Measurements from ENCODE around the gene ERMARD.

ERMARD gene

DNA sequence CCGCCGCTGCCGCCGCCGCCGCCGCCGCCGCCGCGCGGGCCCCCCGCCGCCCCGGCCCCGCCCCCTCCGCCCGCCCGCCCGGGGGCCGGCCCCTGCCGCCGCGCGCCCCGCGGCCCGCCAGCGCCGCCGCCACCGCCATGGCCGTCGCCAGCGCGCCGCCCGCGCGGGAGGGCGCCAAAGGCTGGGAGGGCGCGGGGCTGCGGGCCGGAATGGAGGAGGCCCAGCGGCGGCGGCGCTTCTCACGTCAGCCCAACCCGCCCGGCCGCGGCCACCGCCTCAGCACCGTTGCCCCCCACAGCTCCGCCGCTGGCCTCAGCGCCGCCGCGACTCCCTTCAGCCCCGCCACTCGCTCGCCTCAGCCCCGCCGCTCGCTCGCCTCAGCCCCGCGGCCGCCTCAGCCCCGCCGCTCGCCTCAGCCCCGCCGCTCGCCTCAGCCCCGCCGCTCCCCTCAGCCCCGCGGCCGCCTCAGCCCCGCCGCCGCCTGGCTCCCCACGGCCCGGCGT, 27.4 kb upstream of the ERMARD start:
- TF ChIP-seq, protein P1, sequence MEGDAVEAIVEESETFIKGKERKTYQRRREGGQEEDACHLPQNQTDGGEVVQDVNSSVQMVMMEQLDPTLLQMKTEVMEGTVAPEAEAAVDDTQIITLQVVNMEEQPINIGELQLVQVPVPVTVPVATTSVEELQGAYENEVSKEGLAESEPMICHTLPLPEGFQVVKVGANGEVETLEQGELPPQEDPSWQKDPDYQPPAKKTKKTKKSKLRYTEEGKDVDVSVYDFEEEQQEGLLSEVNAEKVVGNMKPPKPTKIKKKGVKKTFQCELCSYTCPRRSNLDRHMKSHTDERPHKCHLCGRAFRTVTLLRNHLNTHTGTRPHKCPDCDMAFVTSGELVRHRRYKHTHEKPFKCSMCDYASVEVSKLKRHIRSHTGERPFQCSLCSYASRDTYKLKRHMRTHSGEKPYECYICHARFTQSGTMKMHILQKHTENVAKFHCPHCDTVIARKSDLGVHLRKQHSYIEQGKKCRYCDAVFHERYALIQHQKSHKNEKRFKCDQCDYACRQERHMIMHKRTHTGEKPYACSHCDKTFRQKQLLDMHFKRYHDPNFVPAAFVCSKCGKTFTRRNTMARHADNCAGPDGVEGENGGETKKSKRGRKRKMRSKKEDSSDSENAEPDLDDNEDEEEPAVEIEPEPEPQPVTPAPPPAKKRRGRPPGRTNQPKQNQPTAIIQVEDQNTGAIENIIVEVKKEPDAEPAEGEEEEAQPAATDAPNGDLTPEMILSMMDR (IDR thresholded peaks at IDR 0.05), result no peak
- Histone ChIP-seq H3K4me3 (peak overlapping the region; percentile 86), H3K27ac (peak overlapping the region; percentile 79 to 99)
- peak; percentile 73 for DNase-seq (ENCODE audit: low spot score)

DNA sequence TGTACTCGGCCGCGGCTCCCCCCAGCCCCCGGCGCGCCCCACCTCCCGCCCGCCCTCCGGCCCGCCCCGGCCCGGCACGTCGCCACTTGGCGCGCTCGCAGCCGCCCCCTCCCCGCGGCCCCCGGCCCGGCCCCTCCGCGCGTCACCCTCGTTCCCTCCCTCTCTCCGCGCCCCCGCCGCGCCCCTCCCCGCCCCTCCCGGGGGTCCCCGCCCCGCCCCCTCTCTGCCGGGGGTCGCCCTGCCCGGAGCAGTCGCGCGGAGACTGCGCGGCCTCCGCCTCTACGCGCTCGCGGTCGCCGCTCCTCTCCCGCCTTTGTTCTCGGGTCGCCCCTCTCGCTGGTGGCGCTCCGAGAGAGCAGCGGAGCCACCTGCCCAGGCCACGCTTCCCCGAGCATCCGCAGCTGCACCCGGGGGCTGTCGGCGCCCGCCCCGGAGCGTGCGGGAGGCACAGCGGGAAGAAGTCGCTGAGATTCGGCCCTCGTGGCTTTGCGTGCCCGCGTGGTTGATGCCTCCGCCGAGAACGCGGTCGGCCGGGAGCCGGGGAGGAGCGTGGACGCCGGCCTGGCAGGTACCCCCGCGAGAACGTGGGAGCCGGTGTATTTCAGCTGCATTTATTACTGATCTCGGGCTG, 26.8 kb upstream of the ERMARD start, which contains the start of gene PHF10:
Gene PHF10, minus strand, starts transcription at position 7 of the 631 bp plus-strand sequence. CDS start 569 bp downstream, outside the sequence.
- TF ChIP-seq, protein P1 (IDR thresholded peaks at IDR 0.05), result no peak
- DNase-seq (ENCODE audit: low spot score), result peak; percentile 77
- Histone ChIP-seq H3K27ac (peak within 1 kb of the TSS; percentile 93 to 99), H3K4me3 (peak within 1 kb of the TSS; percentile 86)

DNA sequence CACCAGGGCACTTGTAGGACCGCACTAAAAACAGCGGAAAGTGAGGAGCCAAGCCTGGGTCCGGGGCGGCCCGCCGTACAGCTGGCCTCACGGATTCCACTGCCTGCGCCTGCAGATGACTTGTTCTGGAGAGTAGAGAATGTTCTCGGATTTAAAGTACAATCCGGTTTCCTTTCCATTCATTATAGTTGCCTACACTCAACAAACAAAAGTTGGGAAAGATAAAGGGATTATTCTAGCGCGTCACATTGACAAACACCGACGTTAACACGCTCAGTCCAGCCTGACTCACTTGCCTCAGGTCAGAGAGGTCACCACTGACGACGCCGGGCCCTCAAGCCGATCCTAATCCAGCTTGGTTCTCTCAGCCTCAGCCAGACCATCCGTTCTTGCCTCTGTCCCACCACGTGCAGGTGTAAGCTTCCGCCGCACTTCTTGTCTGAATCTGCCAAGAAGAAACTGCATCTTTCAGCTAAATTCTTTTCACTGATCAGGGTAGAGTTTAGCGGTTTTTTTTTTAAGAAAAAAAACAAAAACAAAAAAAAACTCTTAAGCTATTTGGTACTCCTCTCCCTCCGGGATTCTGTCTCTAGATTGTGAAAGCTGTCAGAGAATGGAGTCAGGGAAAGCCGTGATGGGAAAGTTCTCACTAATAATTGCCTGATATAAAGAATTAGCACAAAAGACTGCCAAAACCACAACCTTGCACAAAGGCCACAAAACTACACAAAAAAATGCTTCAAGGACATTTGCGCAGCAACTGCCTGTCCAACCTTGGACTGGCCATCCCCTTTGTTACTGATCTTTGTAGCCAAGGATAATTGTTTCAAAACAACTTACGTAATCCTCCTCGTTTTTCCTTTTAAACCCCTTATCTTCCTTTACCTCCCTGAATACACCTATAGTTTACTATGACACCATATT, 26.0 kb upstream of the ERMARD start:
- TF ChIP-seq, protein P1 (IDR thresholded peaks at IDR 0.05), result no peak
- peak overlapping the region; percentile 84 to 99 for H3K27ac ChIP-seq
- DNase-seq (ENCODE audit: low spot score), result peak; percentile 86
- peak overlapping the region; percentile 86 for H3K4me3 ChIP-seq

DNA sequence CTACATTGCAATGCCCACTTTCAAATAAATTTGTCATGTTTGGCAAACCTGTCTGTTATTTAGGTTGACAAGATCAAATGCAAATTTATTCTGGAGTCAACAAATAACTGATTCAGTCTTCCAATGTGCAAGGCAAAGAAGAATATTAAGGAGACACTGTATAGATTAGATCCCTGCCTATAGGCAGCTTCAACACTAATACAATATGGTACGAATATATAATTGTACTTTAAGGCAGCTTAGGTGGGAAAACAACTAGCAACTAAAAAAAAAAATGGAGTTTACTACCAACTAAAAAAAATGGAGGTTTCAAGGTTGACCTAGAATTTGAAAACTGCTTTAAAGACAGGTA, 25.4 kb upstream of the ERMARD start:
- TF ChIP-seq, protein P1 (IDR thresholded peaks at IDR 0.05), result no peak
- Histone ChIP-seq H3K4me3 (no peak overlapping the region), H3K27ac (no peak overlapping the region)
- DNase-seq (ENCODE audit: low spot score), result no peak

DNA sequence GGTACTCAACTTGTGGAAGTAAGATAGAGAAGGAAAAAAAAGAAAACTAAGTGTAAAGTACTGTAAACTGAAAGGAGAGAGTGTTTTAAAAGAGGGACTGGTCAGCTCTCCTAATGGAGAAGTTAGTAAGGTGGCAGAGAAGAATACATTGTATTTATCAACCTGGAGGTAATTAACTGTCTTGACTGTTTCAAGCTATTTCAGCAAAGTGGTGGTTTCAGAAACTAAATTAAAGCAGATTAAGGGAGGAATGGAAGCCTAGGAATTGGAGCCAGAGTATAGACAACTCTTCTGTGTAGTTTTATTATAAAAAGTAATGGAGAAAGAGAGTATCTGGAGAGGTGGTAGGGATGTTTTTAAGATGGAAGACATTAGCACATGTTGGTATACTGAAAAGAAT, 24.5 kb upstream of the ERMARD start:
- TF ChIP-seq, protein P1 (IDR thresholded peaks at IDR 0.05), result no peak
- no peak overlapping the region for H3K4me3 ChIP-seq
- H3K27ac ChIP-seq, result no peak overlapping the region
- DNase-seq (ENCODE audit: low spot score), result no peak

DNA sequence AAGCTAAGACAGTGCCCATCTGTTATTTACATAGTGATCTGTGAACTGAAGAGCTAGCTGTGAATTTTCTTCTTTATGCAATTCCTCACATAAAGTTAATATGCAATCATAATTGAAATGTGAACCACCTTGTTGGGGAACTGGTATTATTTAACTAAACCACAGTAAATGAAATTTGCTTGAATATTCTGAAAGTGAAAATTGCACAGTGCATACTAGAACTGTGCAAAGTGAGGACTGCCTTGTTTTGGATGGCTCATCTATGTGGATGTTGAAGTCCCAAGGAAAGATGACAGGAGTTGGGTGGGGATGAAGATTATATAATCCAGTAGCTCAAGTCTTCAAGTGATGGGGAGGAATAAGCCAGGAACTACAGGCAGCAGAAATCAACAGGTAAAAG, 21.5 kb upstream of the ERMARD start:
- TF ChIP-seq, protein P1 (IDR thresholded peaks at IDR 0.05), result no peak

More for the DNA sequence above, 21.5 kb upstream of the ERMARD start:
- Histone ChIP-seq H3K4me3 (no peak overlapping the region), H3K27ac (no peak overlapping the region)
- DNase-seq (ENCODE audit: low spot score), result no peak
